Measurements from ENCODE around the gene DMD. TPM values are rescaled to one million over a fixed set of nuclear protein-coding genes. Genes with fewer than 3 reads are reported as not detected.

The DMD gene
- total and polyA plus RNA-seq, 2 of the 8 experiments (the other 6 are each of a cell fraction or from before 2014, with no cell fraction given), result 4.8 to 7.4 TPM

DNA sequence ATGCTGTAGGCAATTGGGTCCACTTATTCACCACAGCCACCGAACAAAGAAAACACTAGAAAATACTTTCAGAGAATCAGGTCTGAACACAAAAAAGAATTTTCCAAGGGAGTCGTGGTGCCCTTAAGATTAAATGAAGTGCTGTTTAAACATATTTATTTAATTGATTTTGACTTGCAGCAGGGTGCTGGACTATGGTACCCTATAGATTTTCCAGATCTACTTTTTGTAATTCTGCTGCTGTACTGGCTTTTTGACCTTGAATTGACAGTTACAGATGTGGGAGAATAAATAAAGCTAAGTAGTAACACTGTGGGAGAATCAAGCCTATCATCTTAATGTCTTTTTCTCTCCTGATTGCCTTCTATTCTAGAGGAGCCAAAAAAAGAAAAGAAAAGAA is 1404.2 kb downstream of the DMD start:
- no peak overlapping the region for H3K9ac ChIP-seq (replicated peaks in 1 of 4; ENCODE audit: extremely low read depth in 1 of 4, low read depth in 3 of 4, low read length in 3 of 4)
- no peak for TF ChIP-seq CTBP2 (IDR thresholded peaks at IDR 0.05; ENCODE audit: borderline replicate concordance, insufficient read depth, insufficient read length, low read length)
- TF ChIP-seq, protein P1, sequence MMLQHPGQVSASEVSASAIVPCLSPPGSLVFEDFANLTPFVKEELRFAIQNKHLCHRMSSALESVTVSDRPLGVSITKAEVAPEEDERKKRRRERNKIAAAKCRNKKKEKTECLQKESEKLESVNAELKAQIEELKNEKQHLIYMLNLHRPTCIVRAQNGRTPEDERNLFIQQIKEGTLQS (IDR thresholded peaks at IDR 0.05; ENCODE audit: insufficient read depth, low read depth, low read length), result no peak
- no peak for TF ChIP-seq CBX8 (IDR thresholded peaks at IDR 0.05; ENCODE audit: borderline replicate concordance, low read depth, low read length)
- no peak for TF ChIP-seq JUND (IDR thresholded peaks at IDR 0.05; ENCODE audit: low read length)
- TF ChIP-seq RFX5 (IDR thresholded peaks at IDR 0.05; ENCODE audit: borderline replicate concordance, low read depth, low read length), result no peak
- no peak for TF ChIP-seq TAF7 (optimal IDR thresholded peaks at IDR 0.05; ENCODE audit: borderline replicate concordance, low read depth, low read length)
- TF ChIP-seq, protein P2, sequence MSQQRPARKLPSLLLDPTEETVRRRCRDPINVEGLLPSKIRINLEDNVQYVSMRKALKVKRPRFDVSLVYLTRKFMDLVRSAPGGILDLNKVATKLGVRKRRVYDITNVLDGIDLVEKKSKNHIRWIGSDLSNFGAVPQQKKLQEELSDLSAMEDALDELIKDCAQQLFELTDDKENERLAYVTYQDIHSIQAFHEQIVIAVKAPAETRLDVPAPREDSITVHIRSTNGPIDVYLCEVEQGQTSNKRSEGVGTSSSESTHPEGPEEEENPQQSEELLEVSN (IDR thresholded peaks at IDR 0.05), result no peak
- no peaks in the 10 kb centered on the region for H3K79me1 ChIP-seq (ENCODE audit: low read depth, low read length)
- no peak overlapping the region for H3K18ac ChIP-seq (ENCODE audit: extremely low read depth, low read length)
- no peak overlapping the region for H2BK12ac ChIP-seq (ENCODE audit: low read depth, low read length)
- no peak overlapping the region for H3K27ac ChIP-seq (ENCODE audit: low read depth, low read length)
- no peak overlapping the region for H2AFZ ChIP-seq (ENCODE audit: low read length)
- no peak overlapping the region for H3K56ac ChIP-seq (replicated peaks; ENCODE audit: insufficient read length, low read depth, low read length)
- no peak overlapping the region for H4K5ac ChIP-seq (ENCODE audit: insufficient read length, low read depth, low read length)
- no peak overlapping the region for H2AK5ac ChIP-seq (ENCODE audit: low read depth, low read length)
- no peak overlapping the region for H2BK15ac ChIP-seq (ENCODE audit: low read length)
- FAIRE-seq (no peak), DNase-seq (ENCODE audit: low read depth in 1 of 2, low spot score in 2 of 2) (no peak)
- no peak overlapping the region for H2BK5ac ChIP-seq (ENCODE audit: low read depth, low read length)
- H3K9me3 ChIP-seq (ENCODE audit: insufficient read depth in 2 of 2, low read depth in 1 of 2, low read length in 1 of 2), result no peaks in the 10 kb centered on the region
- H3K14ac ChIP-seq (ENCODE audit: insufficient read length), result no peak overlapping the region
- WGBS, 2 experiments (ENCODE audit: extremely low coverage in 1 of 2, insufficient coverage in 1 of 2, insufficient read length in 1 of 2, insufficient replicate concordance in 2 of 2, low coverage in 1 of 2, low lambda C conversion rate in 2 of 2, missing lambda C conversion rate in 1 of 2), result 88% methylated on average over 2 of the region's 2 CpGs; no CpG with 5 or more reads in 1 of the 2 experiments
- ChIA-PET CTCF (ENCODE audit: partially characterized antibody) (interaction anchor here (1.3 kb wide), 1 partner anchor 285 kb away, joined by 4 read pairs; no protein-coding TSS in a partner anchor), POLR2A (ENCODE audit: partially characterized antibody) (no interaction called here)
- no peak overlapping the region for H3K4me3 ChIP-seq (ENCODE audit: extremely low read depth in 1 of 4, insufficient read depth in 2 of 4, low read depth in 3 of 4, low read length in 4 of 4)
- H3K4me1 ChIP-seq (replicated peaks in 1 of 4; ENCODE audit: control insufficient read depth in 3 of 4, insufficient read depth in 4 of 4, low read length in 3 of 4), result no peaks in the 10 kb centered on the region
- no peak overlapping the region for H2BK120ac ChIP-seq (replicated peaks; ENCODE audit: low read depth, low read length)
- H3K27me3 ChIP-seq (replicated peaks in 1 of 4; ENCODE audit: control insufficient read depth in 3 of 4, extremely low read depth in 1 of 4, insufficient read depth in 3 of 4, low read length in 3 of 4), result no peaks in the 10 kb centered on the region
- H3K4me2 ChIP-seq (ENCODE audit: insufficient read depth in 1 of 2, low read depth in 2 of 2, low read length in 2 of 2), result no peak overlapping the region
- no peaks in the 10 kb centered on the region for H3K23me2 ChIP-seq (ENCODE audit: low read depth, low read length)
- no peak overlapping the region for H2BK20ac ChIP-seq (ENCODE audit: low read length)
- no peaks in the 10 kb centered on the region for H4K20me1 ChIP-seq (replicated peaks in 1 of 2; ENCODE audit: control insufficient read depth in 1 of 2, insufficient read depth in 2 of 2, low read length in 2 of 2)
- H3K4ac ChIP-seq (replicated peaks; ENCODE audit: insufficient read length, low read depth, low read length), result no peak overlapping the region
- no peak overlapping the region for H3K23ac ChIP-seq (ENCODE audit: insufficient read length)
- H4K91ac ChIP-seq (replicated peaks; ENCODE audit: insufficient read length, low read length), result no peak overlapping the region
- H3K36me3 ChIP-seq (ENCODE audit: control insufficient read depth in 2 of 4, insufficient read depth in 4 of 4, low read length in 3 of 4), result no peaks in the 10 kb centered on the region
- H3K79me2 ChIP-seq (ENCODE audit: control insufficient read depth in 1 of 2, insufficient read depth in 2 of 2, low read length in 2 of 2), result no peaks in the 10 kb centered on the region
- no peak overlapping the region for H4K8ac ChIP-seq (ENCODE audit: extremely low read depth, insufficient read depth, low read length)

All from H1 (cell line).